ENCODE data around the gene PMM2.
"Not testable (repeated sequence)": the region's sequence is repeated elsewhere in the genome, so short reads cannot be mapped to it uniquely, and the experiment has no call there.

Gene PMM2

DNA sequence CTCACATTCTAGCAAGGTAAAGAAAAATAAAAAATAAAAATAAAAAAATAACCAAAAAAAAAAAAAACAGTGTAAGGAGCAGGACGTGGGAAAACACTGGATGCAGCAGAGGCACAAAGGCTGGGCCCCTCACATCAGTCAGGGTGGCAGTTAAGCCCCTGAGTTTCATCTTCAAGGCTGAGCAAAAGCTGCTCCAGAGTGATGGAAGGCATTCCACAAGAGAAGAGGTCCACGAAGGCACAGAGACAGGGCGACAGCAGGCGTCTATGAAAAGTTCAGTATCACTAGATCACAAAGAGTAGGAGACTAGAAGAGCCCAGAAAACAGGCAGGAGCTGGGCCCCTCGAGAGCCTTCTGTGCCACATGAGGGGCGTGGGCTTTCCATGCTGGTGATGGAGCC lies 12.2 kb upstream of the PMM2 start:
- DNase-seq = no peak

GRCh38 chr16:8786316-8786715 lies 11.3 kb upstream of the PMM2 start:
- not testable (repeated sequence) for DNase-seq

- DNase-seq = no peak
Measured at GRCh38 chr16:8788578-8789172, 9.0 kb upstream of the PMM2 start.

DNA sequence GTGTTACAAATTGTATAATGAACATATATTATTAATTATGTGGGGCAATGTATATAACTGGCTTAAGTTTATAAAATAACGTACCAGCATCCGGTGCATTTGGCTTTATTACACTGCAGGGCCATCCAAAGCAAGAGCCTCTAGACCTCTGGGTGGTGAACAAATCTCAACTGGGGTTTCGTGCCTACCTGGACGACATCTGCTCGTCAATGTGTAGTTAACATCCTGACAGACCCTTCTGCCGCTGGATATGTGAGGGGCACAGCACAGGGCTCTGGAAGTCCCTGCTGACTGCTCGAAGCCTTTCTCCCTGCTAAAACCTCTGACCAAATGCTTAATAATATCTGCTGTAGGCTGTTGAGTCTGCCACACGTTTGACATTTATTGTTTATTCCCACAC lies 2.5 kb upstream of the PMM2 start:
- DNase-seq = no peak

DNA sequence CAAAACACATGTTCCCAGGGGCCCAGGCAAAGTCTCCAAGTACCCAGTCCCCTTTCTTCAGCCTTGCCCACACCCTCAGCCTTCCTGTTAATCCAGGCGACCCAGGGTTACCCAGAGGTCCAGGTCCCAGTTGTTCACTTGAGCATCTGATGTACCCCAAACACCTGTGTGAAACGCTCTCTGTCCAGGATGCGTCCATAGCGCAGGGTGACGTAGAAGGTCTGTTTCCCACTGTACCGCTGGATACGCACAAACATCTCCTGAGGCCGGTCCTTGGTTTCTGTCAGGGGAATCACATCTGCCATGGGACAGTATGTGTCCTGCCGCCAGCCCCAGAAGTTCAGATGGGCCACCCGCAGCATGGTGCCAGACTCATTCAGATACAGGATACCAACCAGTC lies 1.8 kb upstream of the PMM2 start:
- DNase-seq = no peak

GRCh38 chr16:8796469-8797363 lies 923 bp upstream of the PMM2 start:
- DNase-seq = no peak

DNA sequence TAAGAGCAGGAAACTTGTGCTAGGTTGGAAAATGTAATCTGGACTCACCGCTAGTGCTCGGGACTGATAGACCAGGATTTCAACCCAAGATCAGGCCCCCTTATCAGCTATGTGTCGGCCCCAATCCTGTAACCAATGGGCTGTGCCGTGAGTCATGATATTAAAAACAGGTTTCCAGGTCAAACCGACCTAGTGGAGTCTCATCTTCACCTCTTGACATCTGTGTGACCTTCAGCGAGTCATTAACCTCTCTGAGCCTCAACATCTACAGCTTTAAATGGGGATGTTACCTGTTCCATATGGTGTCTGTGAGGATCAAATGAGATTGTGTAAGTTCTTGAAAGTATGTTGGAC lies 512 bp downstream of the PMM2 start:
- no peak for DNase-seq

DNA sequence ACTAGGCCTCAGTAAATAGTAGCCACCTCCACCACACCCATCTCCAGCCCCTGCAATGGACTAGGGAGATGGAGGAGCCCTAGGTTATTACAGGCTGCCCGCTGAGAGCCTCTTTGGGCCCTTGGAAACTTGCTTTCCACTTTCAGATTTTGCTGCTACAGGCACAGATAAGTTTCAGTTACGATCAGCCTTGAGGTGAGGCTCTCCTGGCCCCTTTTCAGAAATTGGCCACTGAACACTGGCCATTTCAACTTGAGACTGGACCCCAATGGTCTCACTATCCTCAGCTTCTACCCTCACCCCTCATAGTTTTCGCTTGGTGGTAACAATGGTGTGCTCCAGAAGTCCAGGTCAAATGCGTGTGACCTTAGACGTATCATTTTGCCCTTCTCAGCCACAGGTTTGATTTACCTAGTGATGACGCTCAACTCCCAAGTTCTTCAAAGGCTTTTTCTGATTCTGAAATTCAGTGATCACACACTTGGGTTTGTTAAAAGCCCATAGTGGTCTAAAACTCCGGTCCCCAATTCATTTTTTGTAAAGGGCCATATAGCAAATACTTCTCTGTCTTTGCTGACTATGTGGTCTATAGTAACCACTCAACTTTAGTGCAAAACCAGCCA lies 1.0 kb downstream of the PMM2 start:
- DNase-seq = no peak

GRCh38 chr16:8801701-8802100 lies 4.1 kb downstream of the PMM2 start:
- DNase-seq = no peak

DNA sequence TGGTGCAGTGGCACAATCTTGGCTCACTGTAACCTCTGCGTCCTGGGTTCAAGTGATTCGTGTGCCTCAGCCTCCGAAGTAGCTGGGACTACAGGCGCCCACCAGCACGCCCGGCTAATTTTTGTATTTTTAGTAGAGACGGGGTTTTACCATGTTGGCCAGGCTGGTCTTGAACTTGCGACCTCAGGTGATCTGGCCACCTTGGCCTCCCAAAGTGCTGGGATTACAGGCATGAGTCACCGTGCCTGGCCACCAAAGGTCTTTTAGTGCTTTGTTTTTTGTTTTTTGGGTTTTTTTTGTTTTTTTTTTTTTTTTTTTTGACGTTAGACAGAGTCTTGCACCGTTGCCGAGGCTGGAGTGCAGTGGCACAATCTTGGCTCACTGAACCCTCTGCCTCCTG lies 6.1 kb downstream of the PMM2 start:
- DNase-seq = not testable (repeated sequence)

DNA sequence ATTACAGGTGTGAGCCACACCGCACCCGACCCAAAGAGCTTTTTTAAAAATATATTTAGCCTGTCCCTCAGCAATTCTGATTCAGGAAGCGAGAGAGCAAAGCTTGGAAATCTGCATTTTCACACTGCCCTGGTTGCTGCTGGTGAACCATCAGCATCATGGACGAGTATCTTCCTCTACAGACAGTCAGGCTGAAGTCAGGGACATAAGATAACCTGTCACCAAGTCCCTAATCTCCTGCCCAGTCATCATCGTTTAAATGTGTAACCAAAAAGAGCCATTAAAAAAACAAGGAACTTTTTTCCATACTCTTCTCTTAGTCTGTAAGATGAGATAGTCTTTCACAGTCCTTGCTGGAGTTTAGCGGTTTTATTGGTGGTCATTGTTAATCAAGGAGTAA lies 6.7 kb downstream of the PMM2 start:
- DNase-seq = no peak

DNA sequence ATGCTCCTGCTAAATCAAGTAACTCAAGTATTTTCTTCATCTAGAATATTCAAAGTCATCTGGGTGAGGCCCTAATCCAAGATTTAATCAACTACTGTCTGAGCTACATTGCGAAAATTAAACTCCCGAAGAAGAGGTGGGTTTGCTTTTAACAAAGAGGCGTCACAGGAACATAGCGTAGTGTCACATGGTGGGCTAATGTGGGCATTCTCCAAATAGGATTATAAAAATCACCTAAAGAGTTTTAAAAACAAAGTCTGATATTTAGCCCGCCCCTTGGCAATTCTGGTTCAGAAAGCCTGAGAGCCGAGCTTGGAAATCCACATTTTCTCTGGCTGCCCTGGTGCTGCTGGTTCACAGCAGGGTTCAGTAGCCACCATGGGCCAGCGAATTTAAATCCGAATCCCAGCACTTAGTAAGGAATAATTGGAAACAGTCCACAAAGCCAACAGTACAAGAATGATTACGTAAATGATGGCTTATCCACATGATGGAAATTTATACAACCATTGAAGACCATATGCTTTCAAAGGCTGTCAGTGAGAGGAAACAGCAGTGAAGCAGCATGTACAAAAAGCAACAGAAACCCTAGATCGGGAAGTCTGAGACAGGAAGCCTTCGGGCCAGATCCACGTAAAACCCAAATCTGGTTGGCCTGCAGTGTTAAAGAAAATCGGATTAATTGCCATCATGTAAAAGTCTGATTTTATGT lies 8.8 kb downstream of the PMM2 start:
- no peak for DNase-seq

DNA sequence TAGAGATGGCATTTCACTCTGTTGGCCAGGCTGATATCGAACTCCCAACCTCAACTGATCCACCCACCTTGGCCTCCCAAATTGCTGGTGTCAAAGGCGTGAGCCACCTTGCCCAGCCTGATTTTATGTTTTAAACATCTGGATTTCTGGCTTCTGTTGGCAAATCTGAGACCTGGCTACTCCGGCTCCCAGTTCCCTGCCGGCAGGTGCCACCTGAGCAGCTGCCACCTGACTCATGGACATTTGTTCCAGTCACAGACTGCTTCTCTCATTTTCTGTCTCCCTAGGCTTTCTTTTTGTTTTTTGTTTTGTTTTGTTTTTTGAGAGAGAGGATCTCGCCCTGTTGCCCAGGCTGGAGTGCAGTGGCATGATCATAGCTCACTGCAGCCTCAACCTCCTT lies 9.6 kb downstream of the PMM2 start:
- DNase-seq = no peak

DNA sequence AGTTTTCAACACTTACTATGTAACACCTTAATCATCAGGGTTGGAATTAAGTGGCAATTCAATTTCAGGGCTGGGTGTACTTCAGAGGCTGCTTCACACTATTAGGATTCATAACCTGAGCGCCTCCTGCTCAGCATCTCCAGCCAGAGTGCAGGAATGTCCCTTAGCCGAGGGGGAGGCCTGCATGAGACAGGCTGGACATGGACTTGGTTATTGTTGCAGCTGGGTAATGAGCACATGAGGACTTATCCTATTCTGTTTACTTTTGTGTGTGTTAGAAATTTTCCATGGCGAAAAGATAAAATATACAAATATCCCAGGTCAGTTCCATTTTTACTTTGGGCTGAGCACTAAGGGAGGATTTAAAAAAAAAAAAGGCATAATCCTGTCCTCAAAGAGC lies 10.4 kb downstream of the PMM2 start:
- no peak for DNase-seq

GRCh38 chr16:8808613-8809353 lies 11.1 kb downstream of the PMM2 start:
- no peak for DNase-seq

- DNase-seq = no peak
Measured at GRCh38 chr16:8812162-8812843, 14.7 kb downstream of the PMM2 start.

GRCh38 chr16:8814095-8814806 lies 16.6 kb downstream of the PMM2 start:
- no peak for DNase-seq

DNA sequence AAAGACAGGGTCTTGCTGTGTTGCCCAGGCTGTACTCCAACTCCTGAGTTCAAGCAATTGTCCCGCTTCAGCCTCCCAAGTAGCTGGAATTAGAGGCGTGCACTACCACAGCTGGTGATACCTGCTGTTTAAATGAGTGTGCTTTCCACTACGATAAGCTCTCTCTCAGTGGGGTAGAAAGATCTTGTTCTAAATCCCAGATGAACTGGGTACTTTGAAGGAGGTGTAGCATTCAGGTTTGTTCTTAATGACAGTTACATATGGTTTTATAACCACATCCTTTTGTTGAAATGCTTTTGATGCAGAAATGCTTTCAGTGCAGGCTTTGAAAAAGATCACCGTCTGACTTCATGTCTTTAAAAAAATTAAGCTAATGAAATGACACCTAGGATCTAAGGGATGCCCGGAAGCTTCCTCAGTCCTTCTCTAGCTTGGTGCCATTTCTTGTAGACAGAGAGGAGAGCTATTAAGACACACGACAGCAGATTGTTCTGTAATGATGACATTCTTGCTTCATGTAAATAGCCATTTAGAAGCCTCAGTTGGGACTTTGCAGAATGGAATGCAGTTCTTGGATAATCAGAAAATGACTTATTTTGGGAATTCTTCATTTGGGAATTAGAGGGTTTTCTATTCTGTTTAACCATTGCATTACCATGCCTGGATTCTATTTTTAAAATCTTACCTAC lies 19.5 kb downstream of the PMM2 start:
- DNase-seq = no peak

- DNase-seq = no peak
Measured at GRCh38 chr16:8818504-8819270, 21.0 kb downstream of the PMM2 start.

DNA sequence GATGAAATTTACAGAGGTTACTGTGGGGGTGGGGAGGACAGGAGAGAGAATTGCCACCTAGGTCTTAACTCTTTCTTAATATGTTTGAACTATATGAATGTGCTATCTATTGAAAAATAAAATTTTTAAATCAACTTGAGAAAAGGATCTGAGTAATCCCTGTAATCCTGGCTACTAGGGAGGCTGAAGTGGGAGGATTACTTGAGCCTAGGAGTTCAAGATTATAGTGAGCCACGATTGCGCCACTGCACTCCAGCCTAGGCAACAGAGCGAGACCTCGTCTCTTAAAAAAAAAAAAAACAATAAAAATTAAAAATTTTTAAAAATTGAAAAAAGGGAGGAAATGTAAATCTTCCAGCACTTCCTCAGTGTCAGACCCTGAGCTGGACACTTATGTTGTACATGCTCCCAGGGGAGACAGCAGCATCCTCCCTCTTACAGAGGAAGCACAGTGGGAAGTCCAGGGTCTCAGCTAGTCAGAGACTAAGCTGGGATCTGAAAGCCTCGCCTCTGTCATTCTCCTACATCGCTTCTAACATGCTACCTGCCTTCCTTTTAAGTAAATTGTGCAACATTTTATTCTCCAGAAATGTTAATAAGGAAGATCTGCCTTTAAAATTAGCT lies 21.9 kb downstream of the PMM2 start:
- peak; percentile 31 for DNase-seq
